Activated CD4-positive, alpha-beta memory T cell treated with anti-CD3 and anti-CD28 coated beads, Interleukin-2, amount 10 ng/mL, durations not matched to agents 7 days and 5 days (primary cell): ENCODE data around the gene ZNRF2. TPM values are rescaled to one million over a fixed set of nuclear protein-coding genes. Genes with fewer than 3 reads are reported as not detected.
"Not testable (repeated sequence)": the region's sequence is repeated elsewhere in the genome, so short reads cannot be mapped to it uniquely, and the experiment has no call there.

Source experiments
- CTCF ChIA-PET: fragments of 350-600 bp; sonication (Branson Sonifier 250); formaldehyde crosslinking; loops from one replicate; lab custom pipeline; 2021; ENCODE audit warnings: antibody characterized with exemption, inconsistent platforms; lab: Charles Lee
- POLR2A ChIA-PET: fragments of 350-600 bp; sonication (Branson Sonifier 250); formaldehyde crosslinking; loops from one replicate; lab custom pipeline; 2021; ENCODE audit warnings: antibody characterized with exemption; lab: Charles Lee
- DNase-seq: peaks from one replicate; pipeline ENCODE4 v3.0.0-alpha.2; 2020
- H3K27ac Mint-ChIP-seq: one replicate; pipeline ENCODE4 v1.8.0; 2021; ENCODE audit warnings: mild to moderate bottlenecking, mixed read lengths
- H3K27me3 Mint-ChIP-seq: one replicate; pipeline ENCODE4 v1.8.0; 2021; ENCODE audit warnings: mixed read lengths
- H3K36me3 Mint-ChIP-seq: one replicate; pipeline ENCODE4 v1.8.0; 2021; ENCODE audit warnings: low read depth, mixed read lengths
- H3K4me1 Mint-ChIP-seq: one replicate; pipeline ENCODE4 v1.8.0; 2021; ENCODE audit warnings: mixed read lengths
- H3K4me3 Mint-ChIP-seq: one replicate; pipeline ENCODE4 v1.8.0; 2021; ENCODE audit warnings: mild to moderate bottlenecking, mixed read lengths
- H3K9me3 Mint-ChIP-seq: one replicate; pipeline ENCODE4 v1.8.0; 2021; ENCODE audit warnings: mixed read lengths
- total RNA-seq, 2 experiments: library from RNA; stranded (reverse); gene quantifications; one replicate each; pipeline ENCODE4 v1.2.3, GENCODE V29; 2021

The ZNRF2 gene
- total RNA-seq, 2 experiments from 2014 or later = 17.9 to 18.5 TPM

GRCh38 chr7:30354791-30355190, 70.4 kb downstream of the ZNRF2 start:
- Mint-ChIP-seq H3K4me1 (peaks cover 11% of the 10 kb centered on the region), H3K36me3 (peaks cover 17% of the 10 kb centered on the region), H3K27me3 (no peaks in the 10 kb centered on the region), H3K4me3 (no peak overlapping the region), H3K27ac (no peak overlapping the region), H3K9me3 (no peaks in the 10 kb centered on the region)
- CTCF ChIA-PET = interaction anchor here (2.3 to 3.0 kb wide), 2 partner anchors 76 to 79 kb away, joined by 10 to 13 read pairs; no protein-coding TSS in a partner anchor
- POLR2A ChIA-PET = no interaction called here
- DNase-seq = no peak

GRCh38 chr7:30359957-30360356, 75.6 kb downstream of the ZNRF2 start:
- DNase-seq = no peak
- POLR2A ChIA-PET = no interaction called here
- no peak overlapping the region for H3K4me3 Mint-ChIP-seq

GRCh38 chr7:30363778-30364563, 79.6 kb downstream of the ZNRF2 start:
- no peak overlapping the region for H3K4me3 Mint-ChIP-seq
- ChIA-PET POLR2A (no interaction called here), CTCF (interaction anchor here (1.0 kb wide), 1 partner anchor 11 kb away, joined by 3 read pairs; no protein-coding TSS in a partner anchor)
- DNase-seq = no peak
- no peaks in the 10 kb centered on the region for H3K9me3 Mint-ChIP-seq
- H3K4me1 Mint-ChIP-seq = no peaks in the 10 kb centered on the region
- no peak overlapping the region for H3K27ac Mint-ChIP-seq
- no peaks in the 10 kb centered on the region for H3K36me3 Mint-ChIP-seq
- no peaks in the 10 kb centered on the region for H3K27me3 Mint-ChIP-seq

More at GRCh38 chr7:30359957-30360356, 75.6 kb downstream of the ZNRF2 start:
- Mint-ChIP-seq H3K9me3 (no peaks in the 10 kb centered on the region), H3K27me3 (no peaks in the 10 kb centered on the region), H3K27ac (no peak overlapping the region), H3K36me3 (peaks cover 17% of the 10 kb centered on the region), H3K4me1 (no peaks in the 10 kb centered on the region)
- CTCF ChIA-PET = no interaction called here

GRCh38 chr7:30364773-30365172, 80.4 kb downstream of the ZNRF2 start:
- Mint-ChIP-seq H3K36me3 (no peaks in the 10 kb centered on the region), H3K4me1 (no peaks in the 10 kb centered on the region), H3K27me3 (no peaks in the 10 kb centered on the region), H3K27ac (no peak overlapping the region), H3K4me3 (no peak overlapping the region), H3K9me3 (no peaks in the 10 kb centered on the region)
- no peak for DNase-seq
- POLR2A ChIA-PET = no interaction called here
- CTCF ChIA-PET = no interaction called here

GRCh38 chr7:30365621-30366020, 81.2 kb downstream of the ZNRF2 start:
- DNase-seq = no peak
- Mint-ChIP-seq H3K27ac (no peak overlapping the region), H3K9me3 (no peaks in the 10 kb centered on the region), H3K36me3 (no peaks in the 10 kb centered on the region), H3K4me1 (no peaks in the 10 kb centered on the region), H3K27me3 (no peaks in the 10 kb centered on the region), H3K4me3 (no peak overlapping the region)
- POLR2A ChIA-PET = no interaction called here
- CTCF ChIA-PET = no interaction called here

- Mint-ChIP-seq H3K4me1 (no peaks in the 10 kb centered on the region), H3K27ac (no peak overlapping the region), H3K36me3 (peaks cover 3% of the 10 kb centered on the region), H3K9me3 (no peaks in the 10 kb centered on the region), H3K4me3 (no peak overlapping the region), H3K27me3 (no peaks in the 10 kb centered on the region)
- no peak for DNase-seq
- ChIA-PET POLR2A (no interaction called here), CTCF (no interaction called here)
These were observed 82.2 kb downstream of the ZNRF2 start for GRCh38 chr7:30366606-30367005.

GRCh38 chr7:30367561-30367960, 83.2 kb downstream of the ZNRF2 start:
- Mint-ChIP-seq H3K27ac (no peak overlapping the region), H3K4me3 (no peak overlapping the region), H3K9me3 (no peaks in the 10 kb centered on the region), H3K27me3 (no peaks in the 10 kb centered on the region), H3K4me1 (no peaks in the 10 kb centered on the region), H3K36me3 (peaks cover 8% of the 10 kb centered on the region)
- no peak for DNase-seq
- ChIA-PET POLR2A (no interaction called here), CTCF (no interaction called here)

GRCh38 chr7:30369879-30370278, 85.5 kb downstream of the ZNRF2 start:
- POLR2A ChIA-PET = no interaction called here
- Mint-ChIP-seq H3K27me3 (no peaks in the 10 kb centered on the region), H3K9me3 (no peaks in the 10 kb centered on the region), H3K4me3 (no peak overlapping the region), H3K27ac (no peak overlapping the region), H3K4me1 (no peaks in the 10 kb centered on the region), H3K36me3 (peaks cover 8% of the 10 kb centered on the region)
- CTCF ChIA-PET = no interaction called here
- DNase-seq = no peak

- no peaks in the 10 kb centered on the region for H3K4me1 Mint-ChIP-seq
- H3K9me3 Mint-ChIP-seq = no peaks in the 10 kb centered on the region
- no peaks in the 10 kb centered on the region for H3K27me3 Mint-ChIP-seq
- POLR2A ChIA-PET = no interaction called here
- H3K27ac Mint-ChIP-seq = no peak overlapping the region
- CTCF ChIA-PET = no interaction called here
- no peak overlapping the region for H3K4me3 Mint-ChIP-seq
- DNase-seq = no peak
- H3K36me3 Mint-ChIP-seq = peaks cover 8% of the 10 kb centered on the region
These were observed 86.9 kb downstream of the ZNRF2 start for GRCh38 chr7:30371321-30371720.

- Mint-ChIP-seq H3K27me3 (no peaks in the 10 kb centered on the region), H3K27ac (no peak overlapping the region), H3K9me3 (no peaks in the 10 kb centered on the region), H3K4me3 (no peak overlapping the region), H3K36me3 (no peaks in the 10 kb centered on the region), H3K4me1 (no peaks in the 10 kb centered on the region)
- no peak for DNase-seq
- ChIA-PET CTCF (no interaction called here), POLR2A (no interaction called here)
These were observed 93.9 kb downstream of the ZNRF2 start for GRCh38 chr7:30378275-30378674.

- Mint-ChIP-seq H3K9me3 (no peaks in the 10 kb centered on the region), H3K36me3 (no peaks in the 10 kb centered on the region), H3K4me1 (no peaks in the 10 kb centered on the region), H3K27me3 (no peaks in the 10 kb centered on the region), H3K4me3 (no peak overlapping the region), H3K27ac (no peak overlapping the region)
- POLR2A ChIA-PET = no interaction called here
- CTCF ChIA-PET = no interaction called here
- no peak for DNase-seq
These were observed 94.7 kb downstream of the ZNRF2 start for GRCh38 chr7:30379131-30379530.

GRCh38 chr7:30379741-30380140, 95.3 kb downstream of the ZNRF2 start:
- no peaks in the 10 kb centered on the region for H3K4me1 Mint-ChIP-seq
- H3K4me3 Mint-ChIP-seq = no peak overlapping the region
- no peaks in the 10 kb centered on the region for H3K9me3 Mint-ChIP-seq
- no peak overlapping the region for H3K27ac Mint-ChIP-seq
- ChIA-PET CTCF (interaction anchor here (0.7 kb wide), 1 partner anchor 198 kb away, joined by 3 read pairs; no protein-coding TSS in a partner anchor), POLR2A (no interaction called here)
- no peak for DNase-seq
- H3K36me3 Mint-ChIP-seq = no peaks in the 10 kb centered on the region
- H3K27me3 Mint-ChIP-seq = no peaks in the 10 kb centered on the region

GRCh38 chr7:30380294-30380693, 95.9 kb downstream of the ZNRF2 start:
- ChIA-PET POLR2A (no interaction called here), CTCF (interaction anchor here (0.7 to 0.8 kb wide), 2 partner anchors 197 to 1111 kb away, joined by 3 read pairs; no protein-coding TSS in a partner anchor)
- Mint-ChIP-seq H3K4me3 (no peak overlapping the region), H3K27me3 (no peaks in the 10 kb centered on the region), H3K9me3 (no peaks in the 10 kb centered on the region), H3K36me3 (no peaks in the 10 kb centered on the region), H3K27ac (no peak overlapping the region), H3K4me1 (no peaks in the 10 kb centered on the region)
- no peak for DNase-seq

- H3K27ac Mint-ChIP-seq, POLR2A ChIA-PET, H3K4me3 Mint-ChIP-seq, H3K9me3 Mint-ChIP-seq, H3K36me3 Mint-ChIP-seq, DNase-seq, H3K4me1 Mint-ChIP-seq, H3K27me3 Mint-ChIP-seq: not testable (repeated sequence)
- CTCF ChIA-PET = interaction anchor here (0.8 kb wide), 1 partner anchor 1110 kb away, joined by 3 read pairs; no protein-coding TSS in a partner anchor
These were observed 96.4 kb downstream of the ZNRF2 start for GRCh38 chr7:30380824-30381223.
